PC-3 (cell line): ENCODE measurements around the gene MPPED1. TPM values are rescaled to one million over a fixed set of nuclear protein-coding genes. Genes with fewer than 3 reads are reported as not detected.

Experiments used
- ATAC-seq: fragments of 200-7000 bp; cut with Tn5 transposase; 2 replicates; pipeline ENCODE4 v1.9.1; 2020; ENCODE audit warnings: mild to moderate bottlenecking, moderate library complexity
- BruUV-seq: library from RNA; stranded (reverse); fragments of 400-500 nt; replicated peaks from 2 replicates; lab custom pipeline; 2021; lab: Mats Ljungman, UMichigan
- CTCF ChIA-PET: fragments of 300-600 bp; sonication (Branson Sonifier 250); formaldehyde crosslinking; loops from one replicate; lab custom pipeline; 2022; ENCODE audit warnings: antibody characterized with exemption; lab: Charles Lee
- POLR2A ChIA-PET: fragments of 300-600 bp; sonication (Branson Sonifier 250); formaldehyde crosslinking; loops from one replicate; lab custom pipeline; 2022; ENCODE audit warnings: antibody characterized with exemption; ENCODE audit not compliant: unreplicated experiment; lab: Charles Lee
- DNase-seq: peaks from one replicate; pipeline ENCODE4 v3.0.0-alpha.2; 2015
- H2AFZ ChIP-seq: fragments of 300-600 bp; sonication (generic); 2 replicates; pipeline ENCODE4 v1.6.0; 2016; ENCODE audit warnings: antibody characterized with exemption, low read length
- H3F3A ChIP-seq: fragments of 300-600 bp; sonication (generic); one replicate; pipeline ENCODE4 v1.6.0; 2017; ENCODE audit warnings: antibody characterized with exemption, low read length, control low read depth, mild to moderate bottlenecking; ENCODE audit not compliant: unreplicated experiment
- H3K27ac ChIP-seq: fragments of 300-600 bp; sonication (generic); 2 replicates; pipeline ENCODE4 v1.5.1; 2016; ENCODE audit warnings: mild to moderate bottlenecking, low read length
- H3K27me3 ChIP-seq: fragments of 300-600 bp; sonication (generic); 2 replicates; pipeline ENCODE4 v1.6.1; 2016; ENCODE audit warnings: low read length, mixed read lengths
- H3K36me3 ChIP-seq: fragments of 300-600 bp; sonication (generic); 2 replicates; pipeline ENCODE4 v1.6.1; 2016; ENCODE audit warnings: low read depth, mixed run types, low read length, mixed read lengths
- H3K4me1 ChIP-seq: fragments of 300-600 bp; sonication (generic); 2 replicates; pipeline ENCODE4 v1.5.1; 2016; ENCODE audit warnings: low read length; ENCODE audit not compliant: insufficient read depth
- H3K4me2 ChIP-seq: fragments of 300-600 bp; sonication (generic); 2 replicates; pipeline ENCODE4 v1.6.0; 2016; ENCODE audit warnings: low read length
- H3K4me3 ChIP-seq: fragments of 300-600 bp; sonication (generic); 2 replicates; pipeline ENCODE4 v1.5.1; 2016; ENCODE audit warnings: mild to moderate bottlenecking, low read length, mixed read lengths
- H3K79me2 ChIP-seq: fragments of 300-600 bp; sonication (generic); 2 replicates; pipeline ENCODE4 v1.6.1; 2017; ENCODE audit warnings: low read length, mixed read lengths
- H3K9ac ChIP-seq: fragments of 300-600 bp; sonication (generic); 2 replicates; pipeline ENCODE4 v1.6.0; 2016; ENCODE audit warnings: mild to moderate bottlenecking, low read length
- H3K9me2 ChIP-seq: fragments of 300-600 bp; sonication (generic); replicated peaks from 2 replicates; pipeline ENCODE4 v1.6.1; 2016; ENCODE audit warnings: mixed run types, low read length, mixed read lengths
- H3K9me3 ChIP-seq: fragments of 300-600 bp; sonication (generic); 2 replicates; pipeline ENCODE4 v1.6.1; 2016; ENCODE audit warnings: low read length, mixed read lengths
- H4K20me1 ChIP-seq: fragments of 300-600 bp; sonication (generic); 2 replicates; pipeline ENCODE4 v1.6.1; 2016; ENCODE audit warnings: low read length, mixed read lengths
- CTCF ChIP-seq: fragments of 300-600 bp; sonication (generic); conservative IDR thresholded peaks from 2 replicates; pipeline ENCODE4 v1.5.1; 2017; ENCODE audit warnings: antibody characterized with exemption, low read depth, mild to moderate bottlenecking, low read length
- EZH2 ChIP-seq: fragments of 300-600 bp; sonication (generic); IDR thresholded peaks from one replicate; pipeline ENCODE4 v1.6.1; 2017; ENCODE audit warnings: antibody characterized with exemption, mild to moderate bottlenecking, low read length; ENCODE audit not compliant: unreplicated experiment
- EZH2phosphoT487 ChIP-seq: fragments of 300-600 bp; sonication (generic); IDR thresholded peaks from 2 replicates; pipeline ENCODE4 v1.6.1; 2018; ENCODE audit warnings: mild to moderate bottlenecking, antibody characterized with exemption, low read length, borderline replicate concordance
- intact Hi-C: fragments of 100-400 bp; cut with micrococcal nuclease; formaldehyde crosslinking; loops from 2 replicates; pipeline ENCODE4 v1.9.0; 2023
- total RNA-seq: library from RNA; depleted of rRNA; stranded (reverse); fragments of >200 nt; gene quantifications from 2 replicates; pipeline ENCODE4 v1.2.3, GENCODE V29; 2014

MPPED1 gene
- total RNA-seq, 1 experiment from 2014 or later, result not detected

GRCh38 chr22:43541462-43542407 is 129.9 kb downstream of the MPPED1 start:
- no peak overlapping the region for H2AFZ ChIP-seq
- no peak overlapping the region for H3K4me2 ChIP-seq
- H3K27me3 ChIP-seq, result peaks cover 28% of the 10 kb centered on the region
- H3K4me1 ChIP-seq, result no peaks in the 10 kb centered on the region
- H3K27ac ChIP-seq, result no peak overlapping the region
- H3K4me3 ChIP-seq, result no peak overlapping the region
- intact Hi-C loops, result no loop called here
- H4K20me1 ChIP-seq, result no peaks in the 10 kb centered on the region
- ChIA-PET POLR2A (no interaction called here), CTCF (no interaction called here)
- no peak overlapping the region for H3K9ac ChIP-seq
- TF ChIP-seq EZH2 (no peak), CTCF (no peak), EZH2phosphoT487 (no peak)
- no peaks in the 10 kb centered on the region for H3K36me3 ChIP-seq
- H3K9me2 ChIP-seq, result no peaks in the 10 kb centered on the region
- no peaks in the 10 kb centered on the region for H3F3A ChIP-seq
- ATAC-seq, result no peak
- no peaks in the 10 kb centered on the region for H3K9me3 ChIP-seq
- no TSS peak for BruUV-seq
- DNase-seq, result no peak
- H3K79me2 ChIP-seq, result no peaks in the 10 kb centered on the region

GRCh38 chr22:43542681-43543521 is 131.1 kb downstream of the MPPED1 start:
- no TSS peak for BruUV-seq

More at GRCh38 chr22:43542681-43543521, 131.1 kb downstream of the MPPED1 start:
- Histone ChIP-seq H3K79me2 (no peaks in the 10 kb centered on the region), H3K36me3 (no peaks in the 10 kb centered on the region), H2AFZ (no peak overlapping the region), H3F3A (no peaks in the 10 kb centered on the region), H3K4me1 (no peaks in the 10 kb centered on the region), H3K27me3 (peaks cover 28% of the 10 kb centered on the region), H3K9ac (no peak overlapping the region), H3K4me3 (no peak overlapping the region), H3K9me3 (no peaks in the 10 kb centered on the region), H3K27ac (no peak overlapping the region), H3K4me2 (no peak overlapping the region), H4K20me1 (no peaks in the 10 kb centered on the region), H3K9me2 (no peaks in the 10 kb centered on the region)
- intact Hi-C loops, result no loop called here
- DNase-seq (no peak), ATAC-seq (no peak)
- TF ChIP-seq CTCF, result no peak
- TF ChIP-seq EZH2, result no peak
- TF ChIP-seq EZH2phosphoT487, result no peak
- ChIA-PET CTCF (no interaction called here), POLR2A (no interaction called here)
